ENCODE data around the gene RIPOR3. TPM values are rescaled to one million over a fixed set of nuclear protein-coding genes. Genes with fewer than 3 reads are reported as not detected.
A peak's percentile ranks its signal among the peaks of the same experiment; 100 is the strongest.

The RIPOR3 gene
- total RNA-seq, 1 experiment from 2014 or later = 0.46 TPM

DNA sequence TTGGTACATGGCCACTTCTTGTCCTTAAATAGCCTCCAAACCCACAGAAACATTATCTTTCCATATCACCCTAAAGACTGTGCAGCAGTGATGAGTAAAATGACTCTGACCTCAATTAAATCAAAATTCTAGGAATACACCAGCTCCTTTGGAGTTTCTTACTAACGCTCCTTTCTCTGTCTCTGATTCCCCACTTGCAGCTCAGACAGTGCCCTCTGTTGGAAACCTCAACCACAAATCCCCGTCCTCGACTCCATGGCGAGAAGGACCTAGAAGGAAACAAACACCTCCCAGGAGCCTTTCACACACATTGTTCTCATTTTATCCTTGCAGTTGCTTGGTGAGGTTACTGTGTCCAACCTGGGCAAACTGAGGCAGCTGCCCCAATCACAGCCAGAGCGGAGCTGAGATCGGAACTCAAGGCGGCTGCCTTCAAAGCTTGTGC, 22.3 kb upstream of the RIPOR3 start:
- Mint-ChIP-seq H3K27me3 (ENCODE audit: low read depth) (peaks cover 2% of the 10 kb centered on the region), H3K4me3 (no peak overlapping the region), H3K4me1 (peaks cover 25 to 33% of the 10 kb centered on the region in 2 experiments), H3K27ac (peak overlapping the region in 1 of 3 experiments; percentile 60; a peak in 3 of 7 replicates), H3K36me3 (ENCODE audit: insufficient read depth in 1 of 3, low read depth in 3 of 3) (no peaks in the 10 kb centered on the region; a peak in 1 of 7 replicates), H3K9me3 (no peaks in the 10 kb centered on the region)
- no peak overlapping the region for H2BK12ac ChIP-seq (ENCODE audit: insufficient read length, low read depth, low read length)
- TF ChIP-seq, protein P1, sequence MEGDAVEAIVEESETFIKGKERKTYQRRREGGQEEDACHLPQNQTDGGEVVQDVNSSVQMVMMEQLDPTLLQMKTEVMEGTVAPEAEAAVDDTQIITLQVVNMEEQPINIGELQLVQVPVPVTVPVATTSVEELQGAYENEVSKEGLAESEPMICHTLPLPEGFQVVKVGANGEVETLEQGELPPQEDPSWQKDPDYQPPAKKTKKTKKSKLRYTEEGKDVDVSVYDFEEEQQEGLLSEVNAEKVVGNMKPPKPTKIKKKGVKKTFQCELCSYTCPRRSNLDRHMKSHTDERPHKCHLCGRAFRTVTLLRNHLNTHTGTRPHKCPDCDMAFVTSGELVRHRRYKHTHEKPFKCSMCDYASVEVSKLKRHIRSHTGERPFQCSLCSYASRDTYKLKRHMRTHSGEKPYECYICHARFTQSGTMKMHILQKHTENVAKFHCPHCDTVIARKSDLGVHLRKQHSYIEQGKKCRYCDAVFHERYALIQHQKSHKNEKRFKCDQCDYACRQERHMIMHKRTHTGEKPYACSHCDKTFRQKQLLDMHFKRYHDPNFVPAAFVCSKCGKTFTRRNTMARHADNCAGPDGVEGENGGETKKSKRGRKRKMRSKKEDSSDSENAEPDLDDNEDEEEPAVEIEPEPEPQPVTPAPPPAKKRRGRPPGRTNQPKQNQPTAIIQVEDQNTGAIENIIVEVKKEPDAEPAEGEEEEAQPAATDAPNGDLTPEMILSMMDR (conservative IDR thresholded peaks at IDR 0.05) = peak; percentile 67
- DNase-seq = peak; percentile 61
- H4K5ac ChIP-seq (ENCODE audit: insufficient read length, low read depth, low read length) = no peak overlapping the region
- no peak overlapping the region for H3K9ac ChIP-seq (ENCODE audit: extremely low read depth, insufficient read length, low read length)
- peak overlapping the region; percentile 83 for H2AFZ ChIP-seq (ENCODE audit: low read length)
- H2BK120ac ChIP-seq (ENCODE audit: low read depth, low read length, poor library complexity, severe bottlenecking) = no peak overlapping the region
- H3K4me2 ChIP-seq (ENCODE audit: insufficient read depth, insufficient read length, low read length) = no peak overlapping the region
- H4K8ac ChIP-seq (replicated peaks; ENCODE audit: insufficient read length, low read depth, low read length) = no peak overlapping the region
- H4K91ac ChIP-seq (ENCODE audit: insufficient read length, low read depth, low read length) = no peak overlapping the region
- no peaks in the 10 kb centered on the region for H4K20me1 ChIP-seq (ENCODE audit: control insufficient read depth, insufficient read depth, insufficient read length)
- H3K23ac ChIP-seq (ENCODE audit: insufficient read length, low read depth, low read length) = no peak overlapping the region
- H2BK20ac ChIP-seq (ENCODE audit: low read depth, low read length, poor library complexity, severe bottlenecking) = no peak overlapping the region
- no peak overlapping the region for H3K56ac ChIP-seq (ENCODE audit: insufficient read length, low read depth, low read length)
- H3K18ac ChIP-seq (ENCODE audit: insufficient read length, low read depth, low read length) = no peak overlapping the region
- H2BK5ac ChIP-seq (ENCODE audit: insufficient read length, low read length) = no peak overlapping the region
- H3K14ac ChIP-seq (ENCODE audit: insufficient read depth, low read length) = no peak overlapping the region
- H3K4ac ChIP-seq (ENCODE audit: low read depth, low read length) = no peak overlapping the region
- no peaks in the 10 kb centered on the region for H3K79me2 ChIP-seq (ENCODE audit: insufficient read depth, low read length)
- no peak overlapping the region for H2BK15ac ChIP-seq (ENCODE audit: low read depth, low read length)
- H3K23me2 ChIP-seq (ENCODE audit: insufficient read length, low read depth, low read length, poor library complexity, severe bottlenecking) = no peaks in the 10 kb centered on the region
- H3K27me3 ChIP-seq (ENCODE audit: insufficient read depth, low read length) = no peaks in the 10 kb centered on the region; the same call in 1 of the 2 replicates
- H3T11ph ChIP-seq (ENCODE audit: low read length) = no peak overlapping the region
- no peaks in the 10 kb centered on the region for H3K79me1 ChIP-seq (ENCODE audit: insufficient read depth, low read depth, low read length, poor library complexity, severe bottlenecking)
- H3K27ac ChIP-seq (ENCODE audit: insufficient read length, low read depth, low read length) = no peak overlapping the region
- no peak overlapping the region for H2AK5ac ChIP-seq (ENCODE audit: insufficient read length, low read length)
- no peaks in the 10 kb centered on the region for H3K9me3 ChIP-seq (ENCODE audit: control insufficient read depth, low read depth, low read length)
- H3K4me1 ChIP-seq (ENCODE audit: insufficient read depth, low read length) = no peaks in the 10 kb centered on the region; the same call in 1 of the 2 replicates
- WGBS (ENCODE audit: extremely low coverage, insufficient read length, low lambda C conversion rate) = no CpG with 5 or more reads among the region's 7 CpGs
